ENCODE results near the gene SLC43A3. TPM values are rescaled to one million over a fixed set of nuclear protein-coding genes. Genes with fewer than 3 reads are reported as not detected.

SLC43A3 gene
- total and polyA plus RNA-seq, 9 of the 15 experiments (the other 6 are each of a cell fraction or from before 2014, with no cell fraction given) = 63.7 to 281 (median 139) TPM

DNA sequence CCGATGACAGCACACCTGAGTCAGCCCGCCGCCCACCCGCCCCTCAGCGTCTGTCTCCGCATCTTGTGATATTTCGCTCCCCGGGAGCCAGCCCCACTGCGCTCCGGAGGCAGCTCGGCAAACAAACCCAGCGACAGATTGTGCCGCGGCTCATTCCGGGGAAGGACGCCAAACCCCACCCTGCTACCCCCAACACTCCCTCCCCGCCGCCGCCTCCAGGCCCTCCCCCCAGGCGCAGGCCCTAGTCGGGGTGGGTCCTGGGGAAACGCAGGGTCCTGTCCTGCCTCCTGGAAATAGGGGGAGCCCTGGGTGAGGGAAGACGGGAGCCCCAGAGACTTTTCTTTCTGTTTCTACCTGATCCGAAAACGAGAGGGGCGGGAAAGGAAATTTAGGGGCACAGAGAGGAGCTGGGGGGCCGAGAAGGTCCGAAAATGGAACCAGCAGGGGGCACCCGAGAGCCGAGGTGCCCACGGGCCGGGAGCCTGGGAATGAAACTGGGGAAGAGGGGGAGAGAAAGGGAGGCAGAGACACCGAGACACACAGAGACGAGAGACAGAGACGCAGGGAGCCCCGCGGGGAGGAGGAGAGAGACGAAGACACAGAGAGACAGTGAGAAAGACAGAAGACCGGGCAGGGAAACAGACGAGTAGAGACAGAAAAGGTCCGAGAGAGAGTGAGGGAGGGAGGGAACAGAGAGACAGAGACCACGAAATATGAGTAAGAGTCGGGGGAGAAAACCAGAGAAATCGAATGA is 31.7 kb upstream of the SLC43A3 start (continued):
- TF ChIP-seq, protein P1, sequence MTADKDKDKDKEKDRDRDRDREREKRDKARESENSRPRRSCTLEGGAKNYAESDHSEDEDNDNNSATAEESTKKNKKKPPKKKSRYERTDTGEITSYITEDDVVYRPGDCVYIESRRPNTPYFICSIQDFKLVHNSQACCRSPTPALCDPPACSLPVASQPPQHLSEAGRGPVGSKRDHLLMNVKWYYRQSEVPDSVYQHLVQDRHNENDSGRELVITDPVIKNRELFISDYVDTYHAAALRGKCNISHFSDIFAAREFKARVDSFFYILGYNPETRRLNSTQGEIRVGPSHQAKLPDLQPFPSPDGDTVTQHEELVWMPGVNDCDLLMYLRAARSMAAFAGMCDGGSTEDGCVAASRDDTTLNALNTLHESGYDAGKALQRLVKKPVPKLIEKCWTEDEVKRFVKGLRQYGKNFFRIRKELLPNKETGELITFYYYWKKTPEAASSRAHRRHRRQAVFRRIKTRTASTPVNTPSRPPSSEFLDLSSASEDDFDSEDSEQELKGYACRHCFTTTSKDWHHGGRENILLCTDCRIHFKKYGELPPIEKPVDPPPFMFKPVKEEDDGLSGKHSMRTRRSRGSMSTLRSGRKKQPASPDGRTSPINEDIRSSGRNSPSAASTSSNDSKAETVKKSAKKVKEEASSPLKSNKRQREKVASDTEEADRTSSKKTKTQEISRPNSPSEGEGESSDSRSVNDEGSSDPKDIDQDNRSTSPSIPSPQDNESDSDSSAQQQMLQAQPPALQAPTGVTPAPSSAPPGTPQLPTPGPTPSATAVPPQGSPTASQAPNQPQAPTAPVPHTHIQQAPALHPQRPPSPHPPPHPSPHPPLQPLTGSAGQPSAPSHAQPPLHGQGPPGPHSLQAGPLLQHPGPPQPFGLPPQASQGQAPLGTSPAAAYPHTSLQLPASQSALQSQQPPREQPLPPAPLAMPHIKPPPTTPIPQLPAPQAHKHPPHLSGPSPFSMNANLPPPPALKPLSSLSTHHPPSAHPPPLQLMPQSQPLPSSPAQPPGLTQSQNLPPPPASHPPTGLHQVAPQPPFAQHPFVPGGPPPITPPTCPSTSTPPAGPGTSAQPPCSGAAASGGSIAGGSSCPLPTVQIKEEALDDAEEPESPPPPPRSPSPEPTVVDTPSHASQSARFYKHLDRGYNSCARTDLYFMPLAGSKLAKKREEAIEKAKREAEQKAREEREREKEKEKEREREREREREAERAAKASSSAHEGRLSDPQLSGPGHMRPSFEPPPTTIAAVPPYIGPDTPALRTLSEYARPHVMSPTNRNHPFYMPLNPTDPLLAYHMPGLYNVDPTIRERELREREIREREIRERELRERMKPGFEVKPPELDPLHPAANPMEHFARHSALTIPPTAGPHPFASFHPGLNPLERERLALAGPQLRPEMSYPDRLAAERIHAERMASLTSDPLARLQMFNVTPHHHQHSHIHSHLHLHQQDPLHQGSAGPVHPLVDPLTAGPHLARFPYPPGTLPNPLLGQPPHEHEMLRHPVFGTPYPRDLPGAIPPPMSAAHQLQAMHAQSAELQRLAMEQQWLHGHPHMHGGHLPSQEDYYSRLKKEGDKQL (CRISPR knock-in tag; IDR thresholded peaks at IDR 0.05; ENCODE audit: borderline replicate concordance) = no peak
- TF ChIP-seq EGR1 (conservative IDR thresholded peaks at IDR 0.05) (no peak), CTCF (IDR thresholded peaks at IDR 0.05 in 2 of 3, conservative IDR thresholded peaks at IDR 0.05 in 1 of 3; ENCODE audit: insufficient read depth in 2 of 3, low read depth in 1 of 3, low read length in 3 of 3) (peak; percentile 62 to 90 (median 69)), ZNF384 (IDR thresholded peaks at IDR 0.05; ENCODE audit: low read depth, low read length) (no peak), KDM5B (IDR thresholded peaks at IDR 0.05; ENCODE audit: insufficient replicate concordance, low read depth, low read length) (peak; percentile 28), ELF1 (tag; IDR thresholded peaks at IDR 0.05) (no peak), ARNT (IDR thresholded peaks at IDR 0.05) (peak in 1 of 2 experiments; percentile 53; a peak in 1 of 4 replicates), ZFX (CRISPR knock-in tag; IDR thresholded peaks at IDR 0.05) (peak; percentile 18; the same call in 1 of the 2 replicates), NR2C2 (CRISPR knock-in tag; IDR thresholded peaks at IDR 0.05) (no peak), NR2C2 (tag; IDR thresholded peaks at IDR 0.05) (no peak), TAF9B (IDR thresholded peaks at IDR 0.05; ENCODE audit: partially characterized antibody) (no peak), ZZZ3 (IDR thresholded peaks at IDR 0.05) (no peak), KLF13 (tag; IDR thresholded peaks at IDR 0.05; ENCODE audit: borderline replicate concordance, low read depth) (no peak), RBFOX2 (IDR thresholded peaks at IDR 0.05; ENCODE audit: low read depth, low read length) (no peak), TCF15 (CRISPR knock-in tag; IDR thresholded peaks at IDR 0.05) (no peak), SMARCA5 (IDR thresholded peaks at IDR 0.05) (peak; percentile 76; the same call in 1 of the 2 replicates), TARDBP (IDR thresholded peaks at IDR 0.05) (0 out of 2 replicates have a peak, but pooled peaks have one; percentile 62), GATAD2A (IDR thresholded peaks at IDR 0.05) (peak; percentile 35; the same call in 1 of the 2 replicates)
- TF ChIP-seq, protein P2, sequence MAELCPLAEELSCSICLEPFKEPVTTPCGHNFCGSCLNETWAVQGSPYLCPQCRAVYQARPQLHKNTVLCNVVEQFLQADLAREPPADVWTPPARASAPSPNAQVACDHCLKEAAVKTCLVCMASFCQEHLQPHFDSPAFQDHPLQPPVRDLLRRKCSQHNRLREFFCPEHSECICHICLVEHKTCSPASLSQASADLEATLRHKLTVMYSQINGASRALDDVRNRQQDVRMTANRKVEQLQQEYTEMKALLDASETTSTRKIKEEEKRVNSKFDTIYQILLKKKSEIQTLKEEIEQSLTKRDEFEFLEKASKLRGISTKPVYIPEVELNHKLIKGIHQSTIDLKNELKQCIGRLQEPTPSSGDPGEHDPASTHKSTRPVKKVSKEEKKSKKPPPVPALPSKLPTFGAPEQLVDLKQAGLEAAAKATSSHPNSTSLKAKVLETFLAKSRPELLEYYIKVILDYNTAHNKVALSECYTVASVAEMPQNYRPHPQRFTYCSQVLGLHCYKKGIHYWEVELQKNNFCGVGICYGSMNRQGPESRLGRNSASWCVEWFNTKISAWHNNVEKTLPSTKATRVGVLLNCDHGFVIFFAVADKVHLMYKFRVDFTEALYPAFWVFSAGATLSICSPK (IDR thresholded peaks at IDR 0.05; ENCODE audit: borderline replicate concordance) = 0 out of 2 replicates have a peak, but pooled peaks have one; percentile 68

All from K562 (cell line).